ENCODE data around the gene MAP7D2.

- TF ChIP-seq CTCF (IDR thresholded peaks at IDR 0.05) (no peak), SIN3A (IDR thresholded peaks at IDR 0.05; ENCODE audit: borderline replicate concordance, insufficient read depth, low read depth, low read length) (no peak), TCF7L2 (IDR thresholded peaks at IDR 0.05; ENCODE audit: low read depth, low read length) (no peak), POLR2AphosphoS5 (IDR thresholded peaks at IDR 0.05; ENCODE audit: low read depth, low read length) (no peak)
These were observed 159.8 kb downstream of the MAP7D2 start for GRCh38 chrX:19956923-19957322.

Measured in Panc1 (cell line).